Measurements from ENCODE around the gene PFKFB3.
"Not testable (repeated sequence)": the region's sequence is repeated elsewhere in the genome, so short reads cannot be mapped to it uniquely, and the experiment has no call there.

The PFKFB3 gene

DNA sequence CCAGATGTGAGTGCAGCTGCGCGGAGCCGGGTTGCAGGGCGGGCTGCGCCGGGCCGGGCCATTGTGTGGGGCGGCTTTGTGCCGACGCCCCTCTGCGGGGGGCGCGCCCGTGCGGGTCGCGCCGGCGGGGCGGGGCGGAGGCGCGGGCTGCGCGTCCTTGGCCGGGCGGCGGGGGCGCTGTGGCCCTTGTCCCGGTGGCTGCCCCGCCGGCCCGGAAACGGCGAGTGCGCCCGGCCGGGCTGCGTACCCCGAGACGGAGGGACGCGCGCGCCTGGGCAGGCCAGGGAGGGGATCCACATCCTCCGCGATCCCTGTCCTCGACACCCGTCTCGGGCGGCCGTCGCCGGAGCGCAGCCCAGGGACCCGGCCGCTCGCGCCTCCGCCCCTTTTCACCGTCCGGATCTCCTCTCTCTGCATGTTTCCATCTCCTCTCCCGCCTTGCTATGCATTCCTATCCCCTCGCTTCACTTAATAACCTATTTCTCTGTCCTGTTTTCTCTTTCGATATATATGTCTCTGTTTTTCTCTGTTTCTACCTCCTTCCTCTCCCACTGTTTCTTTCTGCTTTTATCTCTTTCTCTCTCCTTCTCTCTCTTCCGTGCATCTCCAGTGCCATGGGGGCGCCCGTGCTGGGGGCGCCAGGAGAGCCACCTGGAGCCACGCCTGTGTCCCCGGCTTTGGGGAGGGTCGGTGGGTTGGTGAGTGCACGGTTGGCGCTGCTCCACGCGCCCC lies 765 bp downstream of the PFKFB3 start:
- peak; percentile 16 to 58 for DNase-seq

DNA sequence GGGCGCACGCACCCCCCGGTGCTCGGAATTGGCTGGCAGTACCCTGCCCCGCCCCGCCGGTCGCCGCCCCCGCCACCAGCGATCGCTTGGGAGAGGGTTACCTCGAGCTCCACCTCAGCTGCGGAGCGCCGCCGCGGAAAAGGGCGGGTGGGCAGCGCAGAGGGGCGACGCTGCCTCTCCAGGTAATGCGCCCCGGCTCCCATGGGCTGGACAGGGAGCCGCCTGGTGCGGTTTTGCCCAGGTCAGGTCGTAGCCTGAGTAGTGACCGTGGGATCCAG lies 1.3 kb downstream of the PFKFB3 start:
- DNase-seq, result peak in 1 of 2 donors; percentile 13

DNA sequence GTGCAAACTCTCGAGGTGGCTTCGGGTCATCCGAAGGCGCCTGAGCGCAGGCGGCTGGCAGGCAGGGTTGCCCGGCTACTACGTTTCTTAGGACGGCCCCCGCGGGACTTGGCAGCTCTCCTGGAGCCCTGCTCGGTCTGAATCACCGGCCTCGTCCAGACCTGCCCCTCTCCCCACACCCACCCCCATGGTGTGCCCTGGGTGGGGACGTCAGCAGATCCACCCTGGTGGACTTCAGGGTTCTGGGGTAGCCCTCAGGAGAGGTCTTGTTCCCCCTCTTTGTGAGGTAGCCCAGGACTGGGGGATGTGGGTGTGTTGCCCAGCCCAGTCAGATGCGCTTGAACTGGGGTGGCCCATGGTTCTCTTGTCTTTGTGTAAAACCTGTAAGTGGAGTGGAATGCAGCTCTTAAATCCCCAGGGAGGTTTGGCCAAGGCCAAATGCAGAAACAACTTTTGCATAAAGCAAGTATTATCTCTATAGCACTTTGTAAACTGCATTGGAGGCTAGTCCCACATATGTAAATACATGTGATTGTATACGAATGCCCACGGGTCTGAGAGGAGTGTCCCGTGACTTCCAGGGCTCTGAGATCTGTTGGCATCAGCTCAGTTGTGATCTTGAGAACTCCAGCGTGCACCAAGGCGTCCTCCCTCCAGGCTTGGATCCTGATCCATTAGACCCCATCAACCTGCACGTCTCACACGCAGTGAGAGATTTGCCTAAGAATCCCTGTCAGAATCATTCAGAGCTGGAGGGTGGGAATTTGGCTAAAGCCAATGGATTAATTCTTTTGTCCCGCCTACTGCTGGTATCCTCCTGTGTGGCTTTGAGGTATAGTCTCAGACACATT lies 1.8 kb downstream of the PFKFB3 start:
- DNase-seq, result no peak

DNA sequence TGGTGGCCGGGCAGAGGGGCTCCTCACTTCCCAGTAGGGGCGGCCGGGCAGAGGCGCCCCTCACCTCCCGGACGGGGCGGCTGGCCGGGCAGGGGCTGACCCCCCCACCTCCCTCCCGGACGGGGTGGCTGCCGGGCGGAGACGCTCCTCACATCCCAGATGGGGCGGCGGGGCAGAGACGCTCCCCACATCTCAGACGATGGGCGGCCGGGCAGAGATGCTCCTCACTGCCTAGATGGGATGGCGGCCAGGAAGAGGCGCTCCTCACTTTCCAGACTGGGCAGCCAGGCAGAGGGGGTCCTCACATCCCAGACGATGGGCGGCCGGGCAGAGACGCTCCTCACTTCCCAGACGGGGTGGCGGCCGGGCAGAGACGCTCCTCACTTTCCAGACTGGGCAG lies 3.8 kb downstream of the PFKFB3 start:
- not testable (repeated sequence) for DNase-seq

DNA sequence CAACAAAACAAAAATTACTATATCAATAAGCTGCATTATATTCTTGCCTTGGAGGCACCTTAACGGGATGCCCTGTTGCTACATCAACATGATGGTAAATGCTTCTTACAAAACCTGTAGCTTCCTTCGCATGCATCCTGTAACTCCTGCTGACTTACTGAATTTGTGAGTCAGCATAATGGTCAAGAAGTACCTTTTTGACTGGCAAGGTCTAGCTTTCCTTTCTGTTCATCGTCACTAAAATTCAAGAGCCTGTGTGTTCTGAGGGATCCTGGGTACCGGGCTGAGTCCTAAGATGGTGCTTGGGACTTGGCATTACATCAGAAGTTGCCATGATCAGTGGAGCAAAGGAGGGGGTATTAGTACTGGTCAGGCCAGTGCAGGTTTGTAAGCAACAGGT lies 4.9 kb downstream of the PFKFB3 start:
- no peak for DNase-seq

DNA sequence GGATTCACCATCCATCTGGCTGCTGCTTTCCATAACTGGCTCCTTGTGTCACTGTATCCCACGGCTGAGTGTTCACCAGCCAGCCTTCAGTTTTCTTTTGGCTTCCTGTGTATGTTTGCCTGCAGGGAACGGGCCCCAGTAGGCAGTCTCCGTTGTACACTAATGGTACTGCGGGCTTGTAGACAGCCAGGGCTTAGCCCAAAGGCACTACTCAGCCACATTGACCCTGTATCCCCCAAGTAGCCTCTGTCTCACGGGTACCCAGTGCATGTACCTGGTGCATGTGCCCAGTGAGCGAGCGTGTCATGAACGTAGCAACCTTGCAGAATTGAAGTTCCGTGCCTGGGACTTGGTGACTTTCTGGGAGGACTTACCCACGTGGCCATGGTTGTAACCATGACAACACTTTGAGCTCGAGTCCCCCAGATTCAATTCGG lies 6.1 kb downstream of the PFKFB3 start:
- DNase-seq, result no peak

DNA sequence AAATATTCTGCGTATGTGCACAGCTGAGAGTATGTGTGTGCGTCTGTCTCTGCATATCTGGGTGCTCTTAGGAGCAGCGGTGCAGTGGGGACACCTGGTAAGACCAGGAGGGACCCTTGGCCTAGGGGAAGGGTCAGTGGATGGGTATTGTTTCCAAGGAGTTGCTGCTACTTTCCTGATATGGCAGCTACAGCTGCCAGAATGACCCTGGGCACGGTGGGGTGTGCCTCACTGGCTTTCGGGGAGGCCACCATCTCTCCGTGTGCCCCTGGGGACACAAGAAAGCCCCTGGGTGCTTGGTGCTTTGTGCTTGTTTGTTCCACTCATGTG lies 8.6 kb downstream of the PFKFB3 start:
- DNase-seq, result no peak

DNA sequence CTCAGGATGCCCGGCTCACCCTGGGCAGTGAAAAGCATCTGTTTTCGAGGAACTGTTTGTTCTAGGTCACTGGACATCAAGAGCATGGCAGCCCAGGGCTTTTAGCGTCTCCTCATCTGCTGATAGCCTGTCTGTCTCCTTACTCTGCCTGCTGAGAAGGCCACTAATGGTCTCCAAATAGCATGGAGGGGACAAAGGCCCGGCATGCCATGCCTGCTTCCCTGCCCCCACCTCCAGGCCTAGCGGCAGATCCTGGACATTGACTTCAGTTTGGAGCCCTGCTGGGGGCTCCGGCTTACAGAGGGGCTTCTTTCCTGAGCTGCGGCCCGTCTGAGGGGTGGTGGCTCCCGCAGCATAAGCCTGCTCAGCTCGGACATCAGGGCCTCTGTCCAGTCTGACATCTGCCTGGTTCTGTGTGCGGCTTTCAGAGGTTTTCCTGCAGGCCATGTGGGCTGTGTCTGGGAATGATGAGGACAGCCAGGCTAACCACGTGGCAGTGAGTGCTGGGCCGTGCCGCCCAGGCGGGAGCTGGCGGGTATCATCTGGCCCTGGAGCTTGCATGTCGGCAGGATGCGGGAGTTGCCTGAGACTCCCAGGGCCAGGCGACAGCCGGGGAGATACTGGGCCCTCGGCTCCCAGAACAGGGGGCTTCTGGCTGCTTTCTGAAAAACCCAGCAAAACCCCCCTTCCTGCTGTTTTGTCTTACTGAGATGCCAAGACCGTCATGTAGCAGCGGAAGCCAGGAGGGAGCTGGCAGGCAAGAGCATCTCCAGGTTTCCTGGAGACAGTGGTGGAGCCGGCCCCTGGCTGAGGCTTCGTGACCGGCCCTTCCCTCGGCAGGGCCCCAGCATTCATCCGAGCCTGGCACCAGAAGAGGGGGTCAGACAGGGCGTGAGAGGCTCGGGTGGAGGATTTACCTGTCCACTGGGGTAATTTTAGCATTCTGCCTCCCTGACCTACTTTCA lies 9.2 kb downstream of the PFKFB3 start:
- DNase-seq, result no peak

DNA sequence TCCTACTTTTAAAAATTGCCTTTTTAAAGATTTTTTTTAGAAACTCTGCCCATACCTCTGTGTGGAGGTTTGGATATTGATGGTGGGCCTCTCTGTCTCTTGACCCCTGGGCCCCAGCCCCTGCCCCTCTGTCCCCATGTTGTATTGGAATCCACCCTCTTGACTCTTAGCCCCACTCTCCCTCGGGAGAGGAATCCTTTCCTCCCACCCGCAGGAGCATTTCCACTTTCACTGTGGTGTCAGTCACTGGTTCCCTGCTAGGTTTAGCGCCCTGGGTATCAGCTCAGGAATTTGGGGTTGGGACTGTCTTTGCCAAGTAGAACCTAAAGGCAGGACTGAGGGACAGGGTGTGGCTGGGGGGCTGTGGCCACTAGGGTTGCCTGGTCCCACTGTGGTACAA lies 10.1 kb downstream of the PFKFB3 start:
- DNase-seq, result no peak

DNA sequence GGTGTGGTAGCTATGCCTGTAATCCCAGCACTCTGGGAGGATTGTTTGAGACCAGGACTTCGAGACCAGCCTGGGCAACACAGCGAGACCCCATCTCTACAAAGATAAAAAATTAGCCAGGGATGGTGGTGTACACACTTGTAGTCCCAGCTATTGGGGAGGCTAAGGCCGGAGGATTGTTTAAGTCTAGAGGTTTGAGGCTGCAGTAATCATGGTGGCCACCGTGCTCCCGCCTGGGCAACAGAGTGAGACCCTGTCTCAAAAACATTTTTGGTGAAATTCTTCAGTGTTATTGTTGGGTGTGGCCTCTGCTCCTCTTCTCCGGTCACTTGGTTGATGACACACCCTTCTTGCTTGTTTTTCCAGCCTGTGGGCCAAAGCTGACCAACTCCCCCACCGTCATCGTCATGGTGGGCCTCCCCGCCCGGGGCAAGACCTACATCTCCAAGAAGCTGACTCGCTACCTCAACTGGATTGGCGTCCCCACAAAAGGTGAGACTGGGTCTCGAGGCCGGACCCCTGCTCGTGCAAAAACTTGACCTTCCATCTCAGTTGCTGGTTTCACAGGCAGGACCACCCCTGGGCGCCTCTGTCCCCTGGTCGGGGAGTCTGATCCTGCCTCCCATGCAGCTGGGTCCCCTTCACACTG lies 10.6 kb downstream of the PFKFB3 start:
- no peak for DNase-seq

DNA sequence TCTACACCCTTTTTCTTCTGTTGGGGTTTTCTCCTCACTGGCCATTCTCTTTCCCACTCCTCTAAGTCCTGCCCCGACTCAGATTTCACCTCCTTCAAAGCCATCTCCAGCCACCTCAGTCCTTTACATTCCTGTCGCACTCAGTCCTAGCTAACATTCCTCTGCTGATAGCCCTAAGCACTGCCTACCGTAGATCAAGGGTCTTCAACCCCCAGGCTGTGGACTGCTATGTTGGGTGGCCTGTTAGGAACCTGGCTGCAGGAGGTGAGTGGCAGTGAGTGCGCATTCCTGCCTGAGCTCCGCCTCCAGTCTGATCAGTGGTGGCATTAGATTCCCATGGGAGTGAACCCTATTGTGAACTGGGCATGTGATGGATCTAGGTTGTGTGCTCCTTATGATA lies 11.2 kb downstream of the PFKFB3 start:
- no peak for DNase-seq

DNA sequence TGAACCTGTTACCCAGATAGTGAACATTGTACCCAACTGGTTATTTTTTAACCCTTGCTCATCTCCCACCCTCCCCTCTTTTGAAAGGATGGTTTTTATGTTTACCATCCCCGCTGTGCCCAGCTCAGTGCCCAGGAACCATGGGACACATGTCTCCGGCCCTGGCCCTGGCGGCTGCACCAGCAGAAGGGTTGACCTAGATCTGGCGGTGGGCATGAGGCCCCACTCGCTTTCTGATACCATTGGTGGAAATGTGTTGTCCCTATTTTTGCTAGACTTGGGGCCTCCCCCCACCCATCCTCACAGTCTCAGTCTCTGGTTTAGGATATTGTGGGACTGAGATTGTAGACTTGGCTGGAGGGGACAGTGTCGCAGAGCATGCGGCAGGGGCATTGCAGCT lies 11.9 kb downstream of the PFKFB3 start:
- DNase-seq, result no peak

DNA sequence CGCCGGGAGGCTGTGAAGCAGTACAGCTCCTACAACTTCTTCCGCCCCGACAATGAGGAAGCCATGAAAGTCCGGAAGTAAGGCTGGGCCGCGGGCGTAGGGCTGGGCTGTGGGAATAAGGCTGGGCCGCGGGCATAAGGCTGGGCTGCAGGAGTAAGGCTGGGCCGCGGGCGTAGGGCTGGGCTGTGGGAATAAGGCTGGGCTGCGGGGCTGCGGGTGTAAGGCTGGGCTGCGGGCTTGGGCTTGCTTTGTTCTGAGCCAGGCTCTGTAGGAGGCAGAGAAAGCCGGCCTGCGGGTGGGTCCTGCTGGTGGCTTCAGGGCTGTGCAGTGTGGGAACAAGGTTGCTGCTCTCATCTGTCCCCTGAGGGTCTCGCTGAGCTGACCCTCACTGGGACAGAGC lies 12.5 kb downstream of the PFKFB3 start:
- no peak for DNase-seq

DNA sequence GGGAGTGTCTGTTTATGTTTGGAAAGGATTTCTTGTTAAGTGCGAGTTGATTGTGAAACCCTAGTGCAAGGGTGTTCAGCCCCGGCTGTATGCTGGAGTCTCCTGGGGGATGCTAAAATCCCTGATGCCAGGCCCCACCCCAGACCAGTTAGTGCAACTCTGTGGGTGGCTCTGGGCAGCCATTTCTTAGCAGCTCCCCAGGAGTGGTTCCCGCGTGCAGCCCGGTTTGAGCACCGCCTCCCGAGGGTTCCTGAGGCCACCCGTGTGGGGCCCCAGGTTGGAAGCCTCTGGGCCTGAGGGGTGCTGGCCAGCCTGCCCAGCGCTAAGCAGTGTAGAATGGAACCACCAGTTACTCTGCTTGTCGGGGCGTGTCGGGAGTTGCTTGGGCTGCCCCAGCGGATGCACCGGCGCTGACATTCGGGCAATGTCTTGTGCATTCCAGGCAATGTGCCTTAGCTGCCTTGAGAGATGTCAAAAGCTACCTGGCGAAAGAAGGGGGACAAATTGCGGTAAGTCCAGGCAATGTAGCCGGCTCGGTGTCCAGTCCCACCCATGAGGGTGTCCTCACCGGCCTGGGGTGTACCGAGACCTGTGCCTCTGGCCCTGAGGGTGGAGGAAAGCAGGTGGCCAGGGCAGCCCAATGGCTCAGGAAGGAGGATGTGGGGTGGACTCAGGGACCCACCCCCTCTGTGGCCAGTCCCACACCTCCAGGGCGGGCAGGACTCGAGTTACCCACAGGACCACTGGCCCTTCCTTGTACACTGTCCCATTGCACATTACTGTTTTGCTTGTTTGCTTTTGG lies 13.2 kb downstream of the PFKFB3 start:
- DNase-seq, result no peak

DNA sequence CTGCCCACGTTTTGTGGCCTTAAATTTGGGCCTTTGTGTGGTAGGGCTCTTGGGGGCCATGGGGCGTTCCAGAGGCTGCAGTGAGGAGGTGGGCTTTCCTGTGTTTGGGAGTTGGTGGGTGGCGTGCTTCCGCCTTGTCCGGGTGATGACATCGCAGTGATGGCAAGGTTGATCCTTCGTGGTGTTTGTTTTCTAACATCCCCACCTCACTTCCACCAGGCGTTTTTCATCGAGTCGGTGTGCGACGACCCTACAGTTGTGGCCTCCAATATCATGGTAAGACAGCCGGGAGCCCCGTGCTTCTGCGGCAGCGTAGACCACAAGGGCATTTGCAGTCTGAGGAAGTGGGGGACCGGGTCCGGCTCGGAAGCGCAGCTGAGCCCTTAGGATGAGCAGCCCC lies 14.2 kb downstream of the PFKFB3 start:
- DNase-seq, result no peak

DNA sequence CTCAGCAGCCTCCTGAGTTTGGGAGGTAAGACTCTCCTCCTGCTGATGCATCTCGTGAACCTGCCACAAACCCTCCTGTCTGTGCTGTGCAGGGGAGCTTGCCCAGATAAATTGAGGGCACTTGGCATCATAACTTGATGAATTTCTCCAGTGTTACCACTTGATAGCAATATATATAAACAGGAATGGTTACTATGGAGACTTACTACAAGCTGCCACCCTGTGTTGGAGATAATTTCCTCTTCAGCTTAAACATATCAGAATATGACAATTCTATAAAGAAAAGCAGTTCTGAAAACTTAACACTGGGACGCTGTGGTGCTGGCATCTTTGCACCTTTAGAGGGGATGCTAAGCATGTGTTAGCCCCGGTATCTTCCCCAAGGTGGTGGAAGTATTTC lies 14.9 kb downstream of the PFKFB3 start:
- no peak for DNase-seq

DNA sequence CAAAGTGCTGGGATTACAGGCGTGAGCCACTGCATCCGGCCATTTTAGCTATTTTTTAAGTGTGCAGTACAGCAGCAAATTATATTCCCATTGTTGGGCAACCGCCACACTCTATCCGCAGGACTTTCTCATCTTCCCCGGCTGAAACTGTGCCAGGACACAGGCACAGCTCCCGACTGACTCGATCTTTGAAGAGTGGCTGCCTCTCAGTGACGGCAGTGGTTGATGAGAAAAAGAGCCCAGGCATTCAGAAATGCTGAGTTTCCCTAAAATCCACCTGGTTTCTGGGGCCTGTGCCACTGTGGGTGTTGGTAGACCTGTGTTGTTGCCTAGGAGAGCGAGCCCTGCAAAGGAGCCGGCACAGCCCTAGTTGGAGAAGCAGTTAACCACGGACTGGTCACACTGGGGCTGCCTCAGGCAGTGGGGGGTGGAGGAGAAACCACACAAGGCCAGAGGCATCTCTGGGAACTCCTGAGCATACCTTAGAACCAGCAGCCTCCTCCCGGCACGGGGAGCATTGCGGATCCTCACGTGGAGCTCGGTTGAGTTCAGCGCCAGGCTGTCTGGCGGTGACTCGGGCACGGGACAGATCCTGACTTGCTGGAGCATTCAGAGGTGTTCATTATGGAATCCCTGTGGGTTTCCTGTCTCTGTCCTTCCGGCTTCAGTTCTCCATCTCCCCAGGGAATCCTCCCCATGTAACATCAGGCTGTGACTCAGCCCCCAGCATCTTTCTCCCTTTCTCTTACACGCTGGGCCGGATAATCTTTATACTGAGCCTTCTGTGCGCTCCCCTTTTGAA lies 16.2 kb downstream of the PFKFB3 start:
- no peak for DNase-seq

DNA sequence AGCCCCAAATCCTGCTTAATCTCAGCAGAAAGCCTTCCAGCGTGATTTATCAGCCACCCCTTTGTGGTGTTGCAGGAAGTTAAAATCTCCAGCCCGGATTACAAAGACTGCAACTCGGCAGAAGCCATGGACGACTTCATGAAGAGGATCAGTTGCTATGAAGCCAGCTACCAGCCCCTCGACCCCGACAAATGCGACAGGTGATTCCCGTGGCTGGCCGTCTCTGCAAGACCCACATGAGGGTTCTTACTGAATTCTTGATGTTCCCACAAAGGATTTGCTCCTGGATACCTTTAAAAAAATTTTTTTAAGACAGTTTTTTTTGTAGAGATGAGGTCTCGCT lies 16.7 kb downstream of the PFKFB3 start:
- no peak for DNase-seq

DNA sequence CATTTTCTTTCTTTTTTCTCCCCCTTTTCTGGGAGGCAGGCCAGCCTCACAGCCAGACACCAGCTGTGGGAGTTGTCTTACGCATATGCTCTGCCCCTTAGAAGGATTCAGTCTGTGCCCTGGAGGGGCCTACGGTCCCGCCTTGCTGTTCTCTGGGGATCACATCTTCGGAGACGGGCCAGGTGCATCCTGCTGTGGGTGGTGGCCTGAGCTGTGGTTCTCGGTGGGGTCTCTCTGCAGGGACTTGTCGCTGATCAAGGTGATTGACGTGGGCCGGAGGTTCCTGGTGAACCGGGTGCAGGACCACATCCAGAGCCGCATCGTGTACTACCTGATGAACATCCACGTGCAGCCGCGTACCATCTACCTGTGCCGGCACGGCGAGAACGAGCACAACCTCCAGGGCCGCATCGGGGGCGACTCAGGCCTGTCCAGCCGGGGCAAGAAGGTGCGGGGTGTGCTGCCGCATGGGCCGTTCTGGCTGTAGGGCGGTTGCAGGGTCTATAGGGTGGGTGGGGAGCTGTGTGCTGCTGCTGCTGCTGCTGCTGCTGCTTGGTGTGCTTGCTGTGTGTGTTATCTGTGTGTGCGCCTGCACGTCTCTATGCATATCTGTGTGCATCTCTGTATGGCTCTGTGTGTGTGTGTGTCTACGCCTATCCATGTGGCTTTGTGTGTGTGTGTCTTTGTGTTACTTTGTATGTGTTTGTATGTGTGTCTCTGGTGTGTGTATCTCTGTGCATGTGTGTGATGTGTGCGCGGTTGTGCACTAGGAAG lies 17.9 kb downstream of the PFKFB3 start:
- DNase-seq, result no peak

DNA sequence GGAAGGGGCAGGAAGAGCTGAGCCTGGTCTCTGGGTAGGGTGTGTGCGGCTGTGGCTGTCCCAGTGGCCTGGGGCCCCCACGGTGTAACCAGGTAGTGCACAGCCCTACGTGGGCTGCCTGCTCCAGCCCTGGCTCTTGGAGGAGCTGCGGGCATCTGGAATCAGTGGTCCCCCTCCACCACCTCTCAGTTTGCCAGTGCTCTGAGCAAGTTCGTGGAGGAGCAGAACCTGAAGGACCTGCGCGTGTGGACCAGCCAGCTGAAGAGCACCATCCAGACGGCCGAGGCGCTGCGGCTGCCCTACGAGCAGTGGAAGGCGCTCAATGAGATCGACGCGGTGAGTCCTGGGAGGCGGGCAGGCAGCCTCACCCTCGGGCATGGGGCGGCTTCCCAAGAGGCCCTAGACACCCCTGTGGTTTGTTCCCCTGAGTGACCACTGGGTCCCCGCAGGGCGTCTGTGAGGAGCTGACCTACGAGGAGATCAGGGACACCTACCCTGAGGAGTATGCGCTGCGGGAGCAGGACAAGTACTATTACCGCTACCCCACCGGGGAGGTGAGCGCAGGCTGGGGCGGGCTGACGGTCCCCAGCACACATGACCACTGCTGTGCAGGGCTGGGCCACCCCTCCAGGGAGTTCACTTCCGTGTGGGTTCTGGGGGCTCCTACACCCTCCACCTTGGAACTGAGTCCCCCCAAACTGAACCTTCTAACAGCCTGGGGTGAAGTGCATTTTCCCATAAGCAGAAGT lies 18.6 kb downstream of the PFKFB3 start:
- DNase-seq, result no peak

All from inflammatory macrophage (primary cell).